ENCODE results near the gene MGRN1. TPM values are rescaled to one million over a fixed set of nuclear protein-coding genes. Genes with fewer than 3 reads are reported as not detected.

The MGRN1 gene
- total RNA-seq, 1 donor from 2014 or later: 124 TPM

DNA sequence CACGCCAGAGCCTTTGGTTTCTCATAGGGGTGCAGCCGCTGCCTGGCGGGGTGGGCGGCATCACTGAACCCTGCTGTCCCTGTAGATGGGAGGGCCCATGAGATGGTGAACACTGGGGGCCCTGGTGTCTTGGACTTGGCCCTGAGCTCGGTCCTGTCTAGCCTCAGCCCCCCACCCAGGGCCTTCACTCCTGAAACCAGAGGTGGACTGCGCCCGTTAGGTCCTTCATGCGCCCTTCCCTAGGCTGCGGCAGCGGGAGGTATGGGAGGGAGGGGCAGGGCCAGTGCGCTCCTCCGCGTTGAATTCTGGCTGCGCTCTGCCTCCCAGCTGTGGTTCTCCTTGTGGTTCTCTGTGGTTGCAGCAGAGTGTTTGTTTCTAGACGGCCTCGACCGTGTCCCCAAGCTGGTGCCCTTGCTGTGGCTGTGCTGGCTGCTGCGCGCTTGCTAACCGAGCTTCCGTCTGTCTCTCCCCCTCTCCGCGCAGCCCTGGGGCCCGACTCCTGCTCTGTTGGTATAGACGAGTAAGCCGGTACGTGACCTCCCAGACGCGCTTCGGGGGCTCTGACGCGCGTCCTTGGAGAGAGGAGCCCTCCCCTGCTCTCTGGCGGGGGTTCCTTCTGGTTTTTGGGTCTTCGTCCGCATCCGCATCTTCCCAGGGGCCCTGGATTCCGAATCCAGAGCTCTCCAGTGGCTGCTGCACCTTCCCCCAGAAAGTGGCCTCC, 61.3 kb downstream of the MGRN1 start:
- intact Hi-C loops (cut with micrococcal nuclease): no loop called here
- Mint-ChIP-seq H3K4me3 (ENCODE audit: low read depth) (no peak overlapping the region), H3K27me3 (ENCODE audit: low read depth) (no peaks in the 10 kb centered on the region), H3K27ac (no peak overlapping the region), H3K9me3 (no peaks in the 10 kb centered on the region), H3K4me1 (ENCODE audit: low read depth) (no peaks in the 10 kb centered on the region), H3K36me3 (ENCODE audit: low read depth) (peaks cover 32% of the 10 kb centered on the region)
- no peak for DNase-seq (ENCODE audit: low spot score)

DNA sequence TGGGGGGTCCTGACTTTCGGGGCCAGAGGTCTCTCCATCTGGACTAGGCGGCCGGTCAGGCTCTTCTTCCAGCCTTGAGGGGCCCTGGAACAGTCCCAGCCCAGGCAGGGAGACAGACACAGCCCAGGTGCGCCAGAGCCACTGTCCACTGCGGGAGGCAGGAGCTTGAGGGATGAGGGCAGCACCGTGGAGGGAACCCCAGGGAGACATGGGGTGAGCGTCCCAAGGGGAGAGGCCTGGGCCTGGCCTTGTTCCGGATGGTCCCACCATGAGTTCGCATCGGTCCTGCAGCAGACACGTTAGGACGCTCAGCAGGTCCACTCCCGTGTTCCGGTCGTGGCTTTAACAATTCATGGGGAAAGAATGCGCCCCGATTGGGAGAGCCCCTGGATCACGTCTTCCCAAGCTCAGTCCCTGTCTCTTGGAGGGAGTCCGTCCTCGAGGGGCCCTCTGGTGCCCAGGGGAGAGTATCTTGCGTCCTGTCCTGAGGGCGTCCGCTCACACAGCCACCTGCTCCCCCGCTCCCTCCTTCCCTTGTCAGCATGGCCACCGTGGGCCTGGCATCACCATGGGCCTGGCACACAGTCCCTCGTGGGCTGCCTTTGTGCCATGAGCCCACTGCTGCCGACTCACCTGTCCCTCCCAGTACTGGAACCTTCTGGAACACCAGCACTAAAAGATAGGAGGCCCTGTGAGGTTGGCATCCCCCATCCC, 62.0 kb downstream of the MGRN1 start:
- Mint-ChIP-seq H3K9me3 (no peaks in the 10 kb centered on the region), H3K27me3 (ENCODE audit: low read depth) (no peaks in the 10 kb centered on the region), H3K27ac (no peak overlapping the region), H3K4me3 (ENCODE audit: low read depth) (no peak overlapping the region), H3K36me3 (ENCODE audit: low read depth) (peaks cover 31% of the 10 kb centered on the region), H3K4me1 (ENCODE audit: low read depth) (no peaks in the 10 kb centered on the region)
- intact Hi-C loops (cut with micrococcal nuclease): no loop called here
- DNase-seq (ENCODE audit: low spot score): no peak

DNA sequence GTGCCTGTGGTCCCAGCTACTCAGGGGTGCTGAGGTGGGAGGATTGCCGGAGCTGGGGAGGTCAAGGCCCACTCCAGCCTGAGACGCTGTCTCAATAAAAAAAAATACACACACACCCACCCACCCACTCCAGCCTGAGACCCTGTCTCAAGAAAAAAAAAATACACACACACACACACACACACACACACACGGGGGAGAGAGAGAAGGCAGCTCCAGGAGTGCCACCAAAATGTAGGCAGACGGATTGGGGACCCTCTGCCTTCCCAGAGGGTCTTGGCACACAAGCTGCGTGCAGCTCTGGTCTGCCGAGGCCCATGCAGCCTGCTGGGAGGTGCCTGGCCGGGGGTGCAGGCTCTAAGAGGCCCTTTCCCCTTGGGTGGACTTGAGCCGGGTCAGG, 62.8 kb downstream of the MGRN1 start:
- DNase-seq (ENCODE audit: low spot score): no peak
- Mint-ChIP-seq H3K36me3 (ENCODE audit: low read depth) (peaks cover 29% of the 10 kb centered on the region), H3K4me3 (ENCODE audit: low read depth) (no peak overlapping the region), H3K27ac (no peak overlapping the region), H3K9me3 (no peaks in the 10 kb centered on the region), H3K27me3 (ENCODE audit: low read depth) (no peaks in the 10 kb centered on the region), H3K4me1 (ENCODE audit: low read depth) (peaks cover 1% of the 10 kb centered on the region)
- intact Hi-C loops (cut with micrococcal nuclease): no loop called here

DNA sequence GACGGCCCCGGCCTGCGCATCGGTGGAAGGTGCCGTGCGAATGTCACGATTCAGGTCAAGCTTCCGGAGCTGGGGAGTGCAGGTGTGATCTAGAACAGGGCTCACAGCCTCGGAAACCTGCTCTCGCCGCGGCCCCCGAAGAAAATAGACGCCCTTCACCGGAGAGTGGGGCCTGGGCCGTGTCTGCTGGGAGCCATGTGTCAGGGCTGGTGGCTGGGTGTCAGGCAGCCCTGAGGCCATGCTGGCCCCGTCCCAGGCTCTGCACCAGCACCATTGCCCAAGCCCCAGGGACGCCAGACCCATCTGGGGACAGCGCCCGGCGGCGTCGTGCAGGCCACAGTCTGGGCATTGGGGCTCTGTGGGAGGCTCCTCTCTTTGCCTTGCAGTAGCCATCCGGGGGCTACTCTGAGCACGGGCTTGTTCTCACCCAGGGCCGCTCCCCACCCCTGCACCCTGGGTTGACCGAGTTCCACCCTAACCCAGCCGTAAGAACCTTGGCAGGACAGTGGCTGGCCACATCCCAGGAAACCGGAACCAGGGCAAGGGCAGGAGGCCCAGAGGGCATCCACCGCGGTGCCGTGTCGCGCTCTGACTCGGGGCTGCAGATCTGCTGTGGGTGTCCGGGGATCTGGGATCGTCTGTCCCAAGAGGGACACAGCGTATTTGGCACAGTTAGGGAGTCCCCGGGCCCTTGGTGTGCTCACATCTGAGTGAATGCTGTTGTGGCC, 63.5 kb downstream of the MGRN1 start:
- Mint-ChIP-seq H3K36me3 (ENCODE audit: low read depth) (peaks cover 26% of the 10 kb centered on the region), H3K27ac (no peak overlapping the region), H3K27me3 (ENCODE audit: low read depth) (no peaks in the 10 kb centered on the region), H3K4me3 (ENCODE audit: low read depth) (no peak overlapping the region), H3K9me3 (no peaks in the 10 kb centered on the region), H3K4me1 (ENCODE audit: low read depth) (peaks cover 5% of the 10 kb centered on the region)
- intact Hi-C loops (cut with micrococcal nuclease): no loop called here
- no peak for DNase-seq (ENCODE audit: low spot score)

DNA sequence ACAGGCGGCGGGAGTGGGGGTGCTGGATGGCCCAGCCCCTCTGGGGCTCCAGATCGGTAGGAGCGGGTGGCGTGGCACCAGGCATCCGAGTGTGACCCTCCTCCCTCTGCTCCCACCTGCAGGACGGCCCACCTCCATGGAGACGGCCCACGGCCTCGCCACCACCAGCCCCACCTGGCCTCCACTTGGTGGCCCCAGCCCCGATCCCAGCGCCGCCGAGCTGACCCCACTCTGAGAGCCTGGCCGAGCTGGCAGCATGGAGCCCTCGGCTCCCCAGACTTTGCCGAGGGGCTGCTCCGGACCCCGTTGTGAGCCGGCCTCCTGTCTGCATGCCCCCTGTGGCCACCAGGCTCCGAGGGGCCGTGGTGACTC, 64.0 kb downstream of the MGRN1 start:
- Mint-ChIP-seq H3K4me1 (ENCODE audit: low read depth) (peaks cover 5% of the 10 kb centered on the region), H3K4me3 (ENCODE audit: low read depth) (no peak overlapping the region), H3K27me3 (ENCODE audit: low read depth) (no peaks in the 10 kb centered on the region), H3K9me3 (no peaks in the 10 kb centered on the region), H3K36me3 (ENCODE audit: low read depth) (peaks cover 24% of the 10 kb centered on the region), H3K27ac (no peak overlapping the region)
- intact Hi-C loops (cut with micrococcal nuclease): no loop called here
- no peak for DNase-seq (ENCODE audit: low spot score)

DNA sequence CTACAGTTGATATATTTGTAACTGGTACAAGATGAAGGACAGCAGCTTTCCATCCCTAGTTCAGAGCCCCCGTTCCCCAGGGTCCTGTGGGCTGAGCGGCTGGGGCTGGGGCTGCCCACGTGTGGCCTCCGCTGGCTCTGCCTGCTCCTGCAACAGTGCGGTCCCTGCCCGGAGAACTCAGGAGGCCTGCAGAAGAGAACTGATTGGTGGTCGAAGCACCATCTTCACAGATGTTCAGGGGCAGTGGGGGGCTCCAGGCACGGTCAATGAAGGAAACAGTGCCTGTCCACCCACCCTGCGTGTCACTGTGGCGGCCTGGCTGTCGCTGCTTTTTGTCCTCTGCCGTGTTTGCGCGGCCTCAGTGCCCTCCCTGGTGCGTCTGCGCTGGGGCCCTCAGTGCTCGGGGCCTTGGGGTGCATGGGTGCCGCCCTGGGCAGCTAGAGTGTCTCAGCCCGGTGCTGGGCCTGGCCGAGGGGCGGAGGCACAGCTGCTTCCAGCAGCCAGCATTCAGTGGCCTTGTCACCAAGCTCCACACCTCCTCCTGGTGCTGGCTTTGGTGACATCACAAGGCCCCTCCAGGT, 64.6 kb downstream of the MGRN1 start:
- no peak overlapping the region for H3K27ac Mint-ChIP-seq
- H3K9me3 Mint-ChIP-seq: no peaks in the 10 kb centered on the region
- peaks cover 24% of the 10 kb centered on the region for H3K36me3 Mint-ChIP-seq (ENCODE audit: low read depth)
- H3K4me3 Mint-ChIP-seq (ENCODE audit: low read depth): no peak overlapping the region
- H3K27me3 Mint-ChIP-seq (ENCODE audit: low read depth): no peaks in the 10 kb centered on the region
- no peak for DNase-seq (ENCODE audit: low spot score)
- peaks cover 5% of the 10 kb centered on the region for H3K4me1 Mint-ChIP-seq (ENCODE audit: low read depth)
- intact Hi-C loops (cut with micrococcal nuclease): no loop called here

DNA sequence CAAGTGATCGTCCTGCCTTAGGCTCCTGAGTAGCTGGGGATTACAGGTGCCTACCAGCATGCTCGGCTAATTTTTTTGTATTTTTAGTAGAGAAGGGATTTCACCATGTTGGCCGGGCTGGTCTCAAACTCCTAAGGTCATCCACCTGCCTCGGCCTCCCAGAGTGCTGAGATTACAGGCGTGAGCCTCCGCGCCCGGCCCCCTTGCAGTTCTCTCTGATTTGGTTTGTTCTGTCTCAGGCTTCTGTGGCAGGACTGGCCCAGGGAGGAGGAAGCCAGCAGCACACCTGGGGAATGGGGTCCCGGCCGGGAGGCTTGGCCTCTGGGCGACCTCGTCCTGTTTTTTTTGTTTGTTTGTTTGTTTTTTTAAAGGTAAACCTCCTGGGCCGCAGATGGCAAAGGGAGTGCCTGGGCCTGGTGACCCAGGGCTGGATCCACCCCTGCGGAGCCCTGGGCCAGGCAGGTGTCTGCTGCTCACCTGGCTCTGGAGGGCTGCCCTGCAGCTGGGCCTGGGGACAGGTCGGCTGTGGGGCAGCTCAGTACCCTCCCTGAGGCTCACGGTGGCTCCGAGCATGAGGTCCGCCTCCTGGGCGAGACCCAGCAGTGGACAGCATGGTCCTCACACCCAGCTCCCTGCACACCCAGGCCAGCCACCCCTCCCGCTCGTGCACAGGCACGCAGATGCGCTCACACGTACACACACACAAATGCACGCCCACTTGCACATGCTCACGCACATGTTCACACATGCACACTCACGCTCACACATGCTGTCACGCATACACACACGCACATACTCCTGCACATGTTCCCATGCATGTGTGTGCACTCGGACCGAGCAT, 65.5 kb downstream of the MGRN1 start:
- no peak overlapping the region for H3K4me3 Mint-ChIP-seq (ENCODE audit: low read depth)
- peaks cover 5% of the 10 kb centered on the region for H3K4me1 Mint-ChIP-seq (ENCODE audit: low read depth)
- H3K9me3 Mint-ChIP-seq: no peaks in the 10 kb centered on the region
- no peaks in the 10 kb centered on the region for H3K27me3 Mint-ChIP-seq (ENCODE audit: low read depth)
- H3K36me3 Mint-ChIP-seq (ENCODE audit: low read depth): peaks cover 21% of the 10 kb centered on the region
- H3K27ac Mint-ChIP-seq: no peak overlapping the region
- intact Hi-C loops (cut with micrococcal nuclease): no loop called here
- DNase-seq (ENCODE audit: low spot score): no peak

DNA sequence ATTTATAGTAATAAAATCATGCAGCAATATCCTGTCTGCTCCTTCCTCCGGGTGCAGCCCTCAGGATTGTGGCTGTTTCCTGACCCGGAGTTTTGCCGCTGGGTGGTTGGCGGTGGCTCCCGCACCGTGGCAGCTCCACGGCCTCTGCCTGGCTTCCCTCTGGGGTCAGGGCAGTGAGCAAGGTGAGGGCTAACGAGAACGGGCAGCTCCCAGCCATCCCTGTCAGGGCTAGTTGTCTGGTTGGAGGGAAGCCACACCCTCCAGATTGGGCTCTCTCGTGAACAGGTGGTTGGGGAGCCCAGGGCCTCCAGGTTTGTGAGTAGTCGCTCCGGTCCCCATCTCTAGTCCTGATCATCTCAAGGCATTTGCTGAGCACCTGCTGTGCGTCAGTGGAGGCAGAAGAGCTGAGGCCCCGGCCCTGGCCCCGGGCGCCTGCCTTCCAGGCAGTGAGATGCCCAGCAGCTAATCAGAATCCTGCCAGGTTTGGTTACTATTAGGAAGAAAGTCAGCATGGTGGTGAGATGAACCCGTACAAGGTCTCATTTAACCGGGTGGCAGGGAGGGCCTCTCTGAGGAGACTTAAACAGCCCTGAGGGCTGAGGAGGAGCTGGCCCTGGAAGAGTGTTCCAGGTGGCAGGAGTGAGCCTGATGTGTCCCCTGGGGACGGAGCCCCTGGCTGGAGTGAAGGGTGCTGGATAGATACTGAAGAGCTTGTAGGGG, 66.5 kb downstream of the MGRN1 start:
- intact Hi-C loops (cut with micrococcal nuclease): no loop called here
- H3K4me3 Mint-ChIP-seq (ENCODE audit: low read depth): peak overlapping the region; percentile 47
- H3K4me1 Mint-ChIP-seq (ENCODE audit: low read depth): peaks cover 10% of the 10 kb centered on the region
- no peaks in the 10 kb centered on the region for H3K9me3 Mint-ChIP-seq
- no peak for DNase-seq (ENCODE audit: low spot score)
- peaks cover 22% of the 10 kb centered on the region for H3K36me3 Mint-ChIP-seq (ENCODE audit: low read depth)
- no peak overlapping the region for H3K27ac Mint-ChIP-seq
- no peaks in the 10 kb centered on the region for H3K27me3 Mint-ChIP-seq (ENCODE audit: low read depth)

DNA sequence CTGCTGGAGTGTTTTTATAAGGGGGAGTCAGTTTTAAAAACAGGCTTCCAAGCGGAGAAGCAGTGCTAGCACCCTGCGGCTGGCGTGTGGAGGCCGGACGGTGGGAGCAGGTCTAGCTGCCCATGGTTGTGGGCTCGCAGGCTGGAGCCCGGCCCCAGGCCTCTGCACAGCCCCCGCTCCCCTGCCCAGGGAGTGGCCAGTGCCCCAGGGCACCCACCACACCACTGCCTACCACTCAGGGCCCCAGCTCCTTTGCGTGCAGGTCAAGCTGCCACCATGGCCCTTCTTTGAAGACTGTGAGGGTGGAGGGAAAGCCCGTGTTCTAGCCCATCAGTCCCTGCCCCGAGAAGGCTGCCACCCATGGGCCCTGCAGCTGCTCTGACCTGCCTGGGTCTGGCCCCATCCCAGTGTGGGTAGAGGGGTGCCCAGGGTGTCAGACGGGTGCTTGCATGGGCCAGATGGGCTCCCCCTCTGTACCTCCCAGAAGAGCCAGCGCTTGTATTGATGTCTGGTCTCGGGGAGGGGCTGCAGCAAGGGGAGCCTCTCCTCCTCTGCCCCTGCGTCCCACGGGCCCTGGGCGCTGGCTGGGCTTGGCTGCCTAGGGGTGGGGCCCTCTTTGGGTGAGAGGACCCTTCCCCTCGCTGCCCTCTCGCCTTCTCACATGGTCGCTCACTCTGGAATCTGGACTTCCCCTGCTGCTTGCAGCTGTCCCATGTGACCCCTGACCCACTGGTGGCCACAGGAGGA, 67.2 kb downstream of the MGRN1 start:
- Mint-ChIP-seq H3K27ac (no peak overlapping the region), H3K36me3 (ENCODE audit: low read depth) (peaks cover 23% of the 10 kb centered on the region), H3K27me3 (ENCODE audit: low read depth) (no peaks in the 10 kb centered on the region), H3K4me1 (ENCODE audit: low read depth) (peaks cover 10% of the 10 kb centered on the region), H3K9me3 (no peaks in the 10 kb centered on the region), H3K4me3 (ENCODE audit: low read depth) (no peak overlapping the region)
- intact Hi-C loops (cut with micrococcal nuclease): no loop called here
- DNase-seq (ENCODE audit: low spot score): no peak

DNA sequence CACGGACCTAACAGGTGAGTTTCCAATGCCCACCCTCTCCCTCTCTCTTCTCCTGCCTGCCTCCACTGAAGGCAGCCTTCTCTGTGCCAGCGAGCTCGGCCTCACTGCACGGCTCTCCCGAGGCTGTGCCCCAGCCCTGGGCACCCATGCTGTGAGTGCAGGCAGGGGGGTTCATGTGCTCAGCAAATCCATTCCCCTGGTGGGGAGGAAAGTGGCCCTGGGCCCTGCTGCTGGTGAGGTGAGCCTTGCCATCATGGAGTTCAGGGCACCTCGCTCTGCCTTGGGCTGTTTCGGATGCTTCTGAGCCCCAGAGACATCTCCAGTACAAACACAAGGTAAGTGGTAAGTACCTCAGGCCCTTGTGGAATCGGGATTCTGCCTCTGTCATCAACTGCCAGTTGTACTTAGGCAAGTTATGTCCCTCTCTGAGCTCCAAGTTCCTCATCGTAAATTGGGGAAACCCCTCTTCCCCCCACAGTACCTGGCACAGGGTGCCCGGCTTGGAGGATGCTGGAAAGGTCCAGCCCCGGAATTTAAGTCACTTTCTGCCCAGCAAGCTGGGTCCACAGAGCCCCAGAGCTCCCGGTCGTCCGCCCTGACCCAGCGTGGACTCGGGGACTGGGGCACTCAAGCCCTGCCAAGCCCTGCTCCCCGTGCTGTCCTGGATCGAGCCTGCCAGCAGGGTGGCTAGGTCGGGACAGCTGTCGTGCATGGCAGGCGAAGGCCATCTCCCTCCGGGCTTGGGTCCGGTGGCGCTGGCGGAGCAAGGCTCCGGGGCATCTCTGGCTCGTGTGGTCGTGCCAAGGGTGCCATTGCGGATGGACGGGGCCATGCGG, 68.1 kb downstream of the MGRN1 start:
- H3K36me3 Mint-ChIP-seq (ENCODE audit: low read depth): peaks cover 20% of the 10 kb centered on the region
- H3K27me3 Mint-ChIP-seq (ENCODE audit: low read depth): no peaks in the 10 kb centered on the region
- peak overlapping the region; percentile 67 for H3K27ac Mint-ChIP-seq
- H3K9me3 Mint-ChIP-seq: no peaks in the 10 kb centered on the region
- DNase-seq (ENCODE audit: low spot score): no peak
- H3K4me1 Mint-ChIP-seq (ENCODE audit: low read depth): peaks cover 10% of the 10 kb centered on the region
- peak overlapping the region; percentile 84 for H3K4me3 Mint-ChIP-seq (ENCODE audit: low read depth)
- intact Hi-C loops (cut with micrococcal nuclease): loop anchor here (1.0 kb wide), 1 partner anchor 155 kb away; the partner anchor contains the start of genes GLYR1 and UBN1

Measured in activated T-helper 2 cell treated with anti-CD3 and anti-CD28 coated beads, Interferon-gamma antibody, Interleukin-2, Interleukin-4, amounts not matched to agents 10 μg/mL and 5 μg/mL and 100 μg/mL, durations not matched to agents 14 hours and 24 hours and 36 hours (primary cell).